ENCODE results near the gene CDH4.

GRCh38 chr20:61571916-61572711 lies 320.1 kb downstream of the CDH4 start:
- TF ChIP-seq, protein P1, sequence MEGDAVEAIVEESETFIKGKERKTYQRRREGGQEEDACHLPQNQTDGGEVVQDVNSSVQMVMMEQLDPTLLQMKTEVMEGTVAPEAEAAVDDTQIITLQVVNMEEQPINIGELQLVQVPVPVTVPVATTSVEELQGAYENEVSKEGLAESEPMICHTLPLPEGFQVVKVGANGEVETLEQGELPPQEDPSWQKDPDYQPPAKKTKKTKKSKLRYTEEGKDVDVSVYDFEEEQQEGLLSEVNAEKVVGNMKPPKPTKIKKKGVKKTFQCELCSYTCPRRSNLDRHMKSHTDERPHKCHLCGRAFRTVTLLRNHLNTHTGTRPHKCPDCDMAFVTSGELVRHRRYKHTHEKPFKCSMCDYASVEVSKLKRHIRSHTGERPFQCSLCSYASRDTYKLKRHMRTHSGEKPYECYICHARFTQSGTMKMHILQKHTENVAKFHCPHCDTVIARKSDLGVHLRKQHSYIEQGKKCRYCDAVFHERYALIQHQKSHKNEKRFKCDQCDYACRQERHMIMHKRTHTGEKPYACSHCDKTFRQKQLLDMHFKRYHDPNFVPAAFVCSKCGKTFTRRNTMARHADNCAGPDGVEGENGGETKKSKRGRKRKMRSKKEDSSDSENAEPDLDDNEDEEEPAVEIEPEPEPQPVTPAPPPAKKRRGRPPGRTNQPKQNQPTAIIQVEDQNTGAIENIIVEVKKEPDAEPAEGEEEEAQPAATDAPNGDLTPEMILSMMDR (IDR thresholded peaks at IDR 0.05): no peak
- TF ChIP-seq EP300 (IDR thresholded peaks at IDR 0.05; ENCODE audit: low read depth): no peak
